MCF 10A (cell line): Measurements from ENCODE around the gene NSRP1. TPM values are rescaled to one million over a fixed set of nuclear protein-coding genes. Genes with fewer than 3 reads are reported as not detected.

Experiments
- Bru-seq: library from RNA; stranded (reverse); fragments of 400-500 nt; gene quantifications from one replicate; lab custom pipeline; 2021; lab: Mats Ljungman, UMichigan
- BruChase-seq, 2 experiments: library from RNA; stranded (reverse); fragments of 400-500 nt; gene quantifications; one replicate each; lab custom pipeline; 2021; lab: Mats Ljungman, UMichigan
- BruUV-seq: library from RNA; stranded (reverse); fragments of 400-500 nt; replicated peaks from 2 replicates; lab custom pipeline; 2021; lab: Mats Ljungman, UMichigan
- CTCF ChIA-PET: fragments of 300-600 bp; sonication (Branson Sonifier 250); formaldehyde crosslinking; extraction: SDS; loops from one replicate; lab custom pipeline; 2021; ENCODE audit warnings: antibody characterized with exemption, inconsistent platforms; lab: Yijun Ruan, JAX
- POLR2A ChIA-PET: fragments of 300-600, 350-650 bp; sonication (Branson Sonifier 250); formaldehyde crosslinking; extraction: SDS; loops from one replicate; lab custom pipeline; 2020; ENCODE audit warnings: antibody characterized with exemption, inconsistent platforms; lab: Yijun Ruan, JAX
- DNase-seq: peaks from one replicate; pipeline ENCODE4 v3.0.0-alpha.2; 2018; ENCODE audit not compliant: unreplicated experiment
- H3K27ac Mint-ChIP-seq: one replicate; pipeline ENCODE4 v1.8.0; 2022; ENCODE audit warnings: mild to moderate bottlenecking, low read depth, mixed read lengths; ENCODE audit not compliant: unreplicated experiment
- H3K27me3 Mint-ChIP-seq: one replicate; pipeline ENCODE4 v1.8.0; 2022; ENCODE audit warnings: mixed read lengths; ENCODE audit not compliant: insufficient read depth, unreplicated experiment
- H3K36me3 Mint-ChIP-seq: one replicate; pipeline ENCODE4 v1.8.0; 2022; ENCODE audit warnings: mild to moderate bottlenecking, moderate library complexity, mixed read lengths; ENCODE audit not compliant: insufficient read depth, unreplicated experiment
- H3K4me1 Mint-ChIP-seq: one replicate; pipeline ENCODE4 v1.8.0; 2022; ENCODE audit warnings: mixed read lengths; ENCODE audit not compliant: insufficient read depth, unreplicated experiment
- H3K4me3 Mint-ChIP-seq: one replicate; pipeline ENCODE4 v1.8.0; 2022; ENCODE audit warnings: mild to moderate bottlenecking, moderate library complexity, mixed read lengths; ENCODE audit not compliant: unreplicated experiment
- H3K9me3 Mint-ChIP-seq: one replicate; pipeline ENCODE4 v1.8.0; 2022; ENCODE audit warnings: mixed read lengths; ENCODE audit not compliant: unreplicated experiment
- intact Hi-C: fragments of 100-400 bp; cut with micrococcal nuclease; formaldehyde crosslinking; loops from 2 replicates; pipeline ENCODE4 v1.14.1; 2022
- long read RNA-seq: library from polyadenylated mRNA; stranded (forward); transcript quantifications from one replicate; pipeline ENCODE4 v2.0.0, GENCODE V29; 2022
- total RNA-seq: library from RNA; stranded (reverse); gene quantifications from 2 replicates; pipeline ENCODE4 v1.2.3, GENCODE V29; 2022
- TF ChIP-seq, protein P1 (sequence below): fragments of 200-600 bp; IDR thresholded peaks from one replicate; pipeline ENCODE4 v1.8.0; 2022; ENCODE audit warnings: antibody characterized with exemption, mild to moderate bottlenecking; ENCODE audit not compliant: unreplicated experiment

Gene NSRP1, protein sequence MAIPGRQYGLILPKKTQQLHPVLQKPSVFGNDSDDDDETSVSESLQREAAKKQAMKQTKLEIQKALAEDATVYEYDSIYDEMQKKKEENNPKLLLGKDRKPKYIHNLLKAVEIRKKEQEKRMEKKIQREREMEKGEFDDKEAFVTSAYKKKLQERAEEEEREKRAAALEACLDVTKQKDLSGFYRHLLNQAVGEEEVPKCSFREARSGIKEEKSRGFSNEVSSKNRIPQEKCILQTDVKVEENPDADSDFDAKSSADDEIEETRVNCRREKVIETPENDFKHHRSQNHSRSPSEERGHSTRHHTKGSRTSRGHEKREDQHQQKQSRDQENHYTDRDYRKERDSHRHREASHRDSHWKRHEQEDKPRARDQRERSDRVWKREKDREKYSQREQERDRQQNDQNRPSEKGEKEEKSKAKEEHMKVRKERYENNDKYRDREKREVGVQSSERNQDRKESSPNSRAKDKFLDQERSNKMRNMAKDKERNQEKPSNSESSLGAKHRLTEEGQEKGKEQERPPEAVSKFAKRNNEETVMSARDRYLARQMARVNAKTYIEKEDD
- total RNA-seq (40.8 and 57.3 TPM in 2 replicates), Bru-seq, nascent RNA (percentile 96 among the genes with signal in this experiment), BruChase-seq, experiment 1, labeled RNA remaining after a 6-hour chase (percentile 94 among the genes with signal in this experiment), BruChase-seq, experiment 2, labeled RNA remaining after a 2-hour chase (percentile 95 among the genes with signal in this experiment)
- long read RNA-seq, transcript NSRP1-201 (7 exons, 2,541 nt): major isoform, 144 of 237 reads
- long read RNA-seq, transcript NSRP1-204 (8 exons, 1,242 nt): minor isoform, 16 of 237 reads
- long read RNA-seq, transcript NSRP1-217 (6 exons, 2,420 nt): minor isoform, 18 of 237 reads
- long read RNA-seq, partial matches to known transcripts: 17 of 237 reads
- long read RNA-seq, other reads (novel, unspliced or antisense): 40 of 237 reads

DNA sequence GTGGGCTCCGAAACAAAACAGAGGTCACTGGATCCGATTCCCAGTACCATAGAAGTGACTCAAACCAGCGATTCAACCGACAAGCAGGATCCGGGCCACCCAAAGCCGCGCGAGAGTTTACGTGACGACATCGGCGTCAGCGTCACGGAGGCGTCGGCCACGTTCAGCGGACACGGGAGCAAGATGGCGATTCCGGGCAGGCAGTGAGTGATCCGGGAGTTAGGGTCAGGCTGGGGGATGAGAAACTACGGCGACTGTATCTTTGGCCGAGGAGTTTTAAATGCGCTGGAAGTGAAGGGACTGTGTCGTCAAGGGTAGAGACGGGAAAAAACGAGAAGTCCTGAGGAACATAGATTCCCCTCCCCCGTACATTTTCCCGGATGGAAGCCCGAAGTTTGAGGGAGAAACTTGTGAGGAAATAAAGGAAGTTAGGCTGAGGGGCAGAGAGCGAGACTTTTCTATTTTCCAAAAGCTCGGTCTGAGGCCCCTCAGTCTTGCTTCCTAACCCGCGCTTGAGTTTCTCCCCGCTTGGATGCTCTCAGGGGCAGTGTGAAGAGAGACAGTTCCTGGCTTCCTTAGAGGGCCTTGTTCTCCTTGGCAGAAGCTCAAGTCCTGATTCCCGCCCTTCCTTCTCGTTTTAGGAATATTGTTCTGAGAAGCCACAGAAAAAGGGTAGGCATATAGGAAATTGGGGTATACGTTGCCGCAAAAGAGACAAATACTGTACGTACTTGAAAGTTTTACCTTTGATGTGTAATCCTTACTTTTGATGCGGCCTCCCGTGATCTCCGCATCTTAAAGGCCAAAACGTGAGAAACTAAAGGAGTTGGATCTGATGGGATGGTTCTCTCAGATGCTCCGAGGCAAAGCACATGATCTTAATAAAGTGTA is at the start of gene NSRP1:
Gene NSRP1, plus strand, starts transcription at position 156 of the 891 bp plus-strand sequence. Its CDS starts 28 bp downstream, at position 184.
- Mint-ChIP-seq H3K4me1 (peaks cover 15% of the 10 kb centered on the region), H3K4me3 (peak within 1 kb of the TSS; percentile 97), H3K9me3 (no peaks in the 10 kb centered on the region), H3K27me3 (no peaks in the 10 kb centered on the region), H3K27ac (peak within 1 kb of the TSS; percentile 100), H3K36me3 (peaks cover 45% of the 10 kb centered on the region)
- DNase-seq: peak; percentile 95
- POLR2A ChIA-PET: interaction anchor here (0.6 to 3.0 kb wide), 19 partner anchors 7 to 360 kb away, joined by 3 to 24 read pairs (median 4); partner anchors contain the start of genes BLMH and GOSR1
- intact Hi-C loops: no loop called here
- CTCF ChIA-PET: interaction anchor here (1.0 kb wide), 2 partner anchors 12 to 219 kb away, joined by 3 to 11 read pairs; no protein-coding TSS in a partner anchor
- BruUV-seq: TSS peak; percentile 61
- TF ChIP-seq, protein P1, sequence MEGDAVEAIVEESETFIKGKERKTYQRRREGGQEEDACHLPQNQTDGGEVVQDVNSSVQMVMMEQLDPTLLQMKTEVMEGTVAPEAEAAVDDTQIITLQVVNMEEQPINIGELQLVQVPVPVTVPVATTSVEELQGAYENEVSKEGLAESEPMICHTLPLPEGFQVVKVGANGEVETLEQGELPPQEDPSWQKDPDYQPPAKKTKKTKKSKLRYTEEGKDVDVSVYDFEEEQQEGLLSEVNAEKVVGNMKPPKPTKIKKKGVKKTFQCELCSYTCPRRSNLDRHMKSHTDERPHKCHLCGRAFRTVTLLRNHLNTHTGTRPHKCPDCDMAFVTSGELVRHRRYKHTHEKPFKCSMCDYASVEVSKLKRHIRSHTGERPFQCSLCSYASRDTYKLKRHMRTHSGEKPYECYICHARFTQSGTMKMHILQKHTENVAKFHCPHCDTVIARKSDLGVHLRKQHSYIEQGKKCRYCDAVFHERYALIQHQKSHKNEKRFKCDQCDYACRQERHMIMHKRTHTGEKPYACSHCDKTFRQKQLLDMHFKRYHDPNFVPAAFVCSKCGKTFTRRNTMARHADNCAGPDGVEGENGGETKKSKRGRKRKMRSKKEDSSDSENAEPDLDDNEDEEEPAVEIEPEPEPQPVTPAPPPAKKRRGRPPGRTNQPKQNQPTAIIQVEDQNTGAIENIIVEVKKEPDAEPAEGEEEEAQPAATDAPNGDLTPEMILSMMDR: no peak

DNA sequence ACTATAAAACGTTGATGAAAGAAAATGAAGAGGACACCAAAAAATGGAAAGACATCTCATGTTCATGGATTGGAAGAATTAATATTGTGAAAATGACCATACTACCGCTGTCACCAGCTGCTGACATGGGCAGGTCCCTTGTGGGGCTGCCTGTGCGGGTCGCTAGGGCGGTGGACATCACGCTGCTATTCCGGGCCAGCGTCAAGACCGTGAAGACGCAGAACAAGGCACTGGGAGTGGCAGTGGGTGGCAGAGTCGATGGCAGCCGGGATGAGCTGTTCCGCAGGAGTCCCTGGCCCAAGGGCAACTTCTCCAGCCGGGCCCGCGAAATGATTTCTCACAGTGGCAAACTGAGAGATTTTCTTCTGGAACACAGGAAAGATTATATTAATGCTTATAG is 48.2 kb upstream of the NSRP1 start:
- Mint-ChIP-seq H3K4me1 (no peaks in the 10 kb centered on the region), H3K27me3 (peaks cover 57% of the 10 kb centered on the region), H3K27ac (no peak overlapping the region), H3K9me3 (peaks cover 18% of the 10 kb centered on the region), H3K4me3 (no peak overlapping the region), H3K36me3 (no peaks in the 10 kb centered on the region)
- TF ChIP-seq, protein P1: no peak
- ChIA-PET CTCF (interaction anchor here (0.6 to 1.6 kb wide), 4 partner anchors 25 to 137 kb away, joined by 3 to 6 read pairs (median 4); no protein-coding TSS in a partner anchor), POLR2A (interaction anchor here (0.6 to 0.8 kb wide), 2 partner anchors 16 to 23 kb away, joined by 3 to 4 read pairs; no protein-coding TSS in a partner anchor)
- no TSS peak for BruUV-seq
- no peak for DNase-seq
- intact Hi-C loops: no loop called here

DNA sequence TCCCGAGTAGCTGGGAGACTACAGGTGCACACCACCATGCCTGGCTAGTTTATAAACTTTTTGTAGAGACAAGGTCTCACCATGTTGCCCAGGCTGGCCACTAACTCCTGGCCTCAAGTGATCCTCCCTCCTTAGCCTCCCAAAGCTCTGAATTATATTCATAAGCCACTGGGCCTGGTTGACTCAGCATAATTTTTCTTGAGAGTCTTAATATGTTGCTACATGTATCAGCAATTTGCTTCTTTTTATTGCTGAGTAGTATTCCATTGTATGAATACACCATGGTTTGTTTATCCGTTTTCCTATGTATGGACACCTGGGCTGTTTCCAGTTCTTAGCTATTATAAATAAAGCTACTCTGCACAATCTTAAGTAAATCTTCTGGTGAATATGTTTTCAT is 42.4 kb upstream of the NSRP1 start:
- H3K27me3 Mint-ChIP-seq: peaks cover 73% of the 10 kb centered on the region
- TF ChIP-seq, protein P1: no peak
- H3K4me1 Mint-ChIP-seq: no peaks in the 10 kb centered on the region
- POLR2A ChIA-PET: no interaction called here
- H3K27ac Mint-ChIP-seq: no peak overlapping the region
- H3K36me3 Mint-ChIP-seq: no peaks in the 10 kb centered on the region
- CTCF ChIA-PET: interaction anchor here (0.6 kb wide), 1 partner anchor 12 kb away, joined by 3 read pairs; no protein-coding TSS in a partner anchor
- no peak overlapping the region for H3K4me3 Mint-ChIP-seq
- H3K9me3 Mint-ChIP-seq: no peaks in the 10 kb centered on the region
- no peak for DNase-seq
- intact Hi-C loops: no loop called here
- no TSS peak for BruUV-seq
